Small intestine (tissue), 7 donors: Measurements from ENCODE around the gene NALCN. TPM values are rescaled to one million over a fixed set of nuclear protein-coding genes. Genes with fewer than 3 reads are reported as not detected.
"Not testable (repeated sequence)": the region's sequence is repeated elsewhere in the genome, so short reads cannot be mapped to it uniquely, and the experiment has no call there.

Experiments used
- DNase-seq, 2 donors: peaks; one replicate each; pipeline versions ENCODE4 v3.0.0 to v3.0.0-alpha.2; 2013
- FAIRE-seq: peaks from 2 replicates; lab custom pipeline; 2012; peaks lifted over from hg19 to GRCh38; lab: Jason Lieb, UNC
- H3K27ac ChIP-seq, 3 donors: one replicate each; pipeline ENCODE4 v1.5.1; 2013; ENCODE audit warnings: low read length in 2 of 3, mild to moderate bottlenecking in 2 of 3, control low read depth in 1 of 3, inconsistent platforms in 1 of 3, low read depth in 1 of 3, moderate library complexity in 1 of 3
- H3K27me3 ChIP-seq, 3 donors: one replicate each; pipeline ENCODE4 v1.6.1; 2013; ENCODE audit warnings: low read length in 3 of 3, inconsistent platforms in 1 of 3; ENCODE audit not compliant: control insufficient read depth in 3 of 3, insufficient read depth in 3 of 3
- H3K36me3 ChIP-seq, 3 donors: one replicate each; pipeline ENCODE4 v1.6.1; 2013; ENCODE audit warnings: low read length in 3 of 3, inconsistent platforms in 1 of 3, low read depth in 1 of 3, mild to moderate bottlenecking in 1 of 3, moderate library complexity in 1 of 3; ENCODE audit not compliant: control insufficient read depth in 3 of 3, insufficient read depth in 2 of 3
- H3K4me1 ChIP-seq, 3 donors: one replicate each; pipeline ENCODE4 v1.6.1; 2013; ENCODE audit warnings: low read length in 2 of 3, inconsistent platforms in 1 of 3, low read depth in 1 of 3, mild to moderate bottlenecking in 1 of 3, moderate library complexity in 1 of 3; ENCODE audit not compliant: control insufficient read depth in 3 of 3, insufficient read depth in 2 of 3
- H3K4me3 ChIP-seq, 3 donors: one replicate each; pipeline ENCODE4 v1.5.1; 2013; ENCODE audit warnings: low read length in 3 of 3, control low read depth in 1 of 3, inconsistent platforms in 1 of 3, low read depth in 1 of 3, mild to moderate bottlenecking in 1 of 3, moderate library complexity in 1 of 3
- H3K9me3 ChIP-seq, 2 donors: one replicate each; pipeline ENCODE4 v1.6.1; 2013; ENCODE audit warnings: low read depth in 1 of 2, low read length in 1 of 2; ENCODE audit not compliant: control insufficient read depth in 2 of 2, insufficient read depth in 1 of 2
- WGBS, 3 donors: extraction: QIAGEN DNeasy Blood & Tissue Kit; methylation state at CpG; one replicate each; pipeline ENCODE4 v1.1.7; 2013; 5-methylcytosine and 5-hydroxymethylcytosine counted together
- polyA plus RNA-seq, 4 donors: library from polyadenylated mRNA; stranded (reverse) in 3 of 4; unstranded in 1 of 4; fragments of 200-250 nt in 3 of 4; fragments of 120-200 nt in 1 of 4; gene quantifications; one replicate each; pipeline versions ENCODE4 v1.2.1 to v1.2.3, GENCODE V29; 2013
- donor health status: healthy with polysubstance abuse.
- donor health status: control.
- donor health status: control.
- donor health status: Bipolar disorder and iron deficiency.
- donor health status: healthy.

The NALCN gene
- polyA plus RNA-seq, 4 donors = 0.13 to 0.46 TPM; not detected in 2

DNA sequence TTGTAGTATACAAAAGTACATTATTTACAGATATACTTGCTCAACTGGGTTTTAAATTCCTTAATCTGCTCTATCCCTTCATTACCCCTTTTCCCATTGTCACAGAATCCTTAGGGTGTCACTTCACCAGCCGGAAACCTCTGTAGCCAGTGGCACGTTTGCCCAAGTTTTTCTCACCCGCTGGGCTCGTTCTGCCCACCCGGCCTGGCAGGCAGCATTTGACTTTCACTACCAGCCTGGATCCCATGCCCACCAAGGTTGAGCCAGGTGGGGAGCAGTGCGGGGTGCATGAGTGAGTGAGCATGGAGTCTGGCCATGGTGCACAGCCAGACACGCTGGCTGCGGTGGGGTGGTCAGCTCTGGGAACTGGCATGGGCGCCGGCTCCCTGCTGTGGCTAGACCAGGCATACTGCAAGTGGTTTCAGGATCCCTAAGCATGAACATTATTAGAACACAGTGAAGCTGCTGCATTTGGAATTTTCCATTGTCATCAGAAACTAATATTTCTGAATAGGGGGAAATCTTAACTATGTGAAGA lies 98.3 kb downstream of the NALCN start:
- no peaks in the 10 kb centered on the region for H3K4me1 ChIP-seq
- FAIRE-seq (no peak), DNase-seq (no peak)
- no peaks in the 10 kb centered on the region for H3K27me3 ChIP-seq
- no peak overlapping the region for H3K27ac ChIP-seq
- WGBS, 3 donors = 86 to 90% (median 86%) methylated on average over 9 to 10 of the region's 10 CpGs
- H3K36me3 ChIP-seq = no peaks in the 10 kb centered on the region
- H3K4me3 ChIP-seq = no peak overlapping the region
- H3K9me3 ChIP-seq = no peaks in the 10 kb centered on the region

DNA sequence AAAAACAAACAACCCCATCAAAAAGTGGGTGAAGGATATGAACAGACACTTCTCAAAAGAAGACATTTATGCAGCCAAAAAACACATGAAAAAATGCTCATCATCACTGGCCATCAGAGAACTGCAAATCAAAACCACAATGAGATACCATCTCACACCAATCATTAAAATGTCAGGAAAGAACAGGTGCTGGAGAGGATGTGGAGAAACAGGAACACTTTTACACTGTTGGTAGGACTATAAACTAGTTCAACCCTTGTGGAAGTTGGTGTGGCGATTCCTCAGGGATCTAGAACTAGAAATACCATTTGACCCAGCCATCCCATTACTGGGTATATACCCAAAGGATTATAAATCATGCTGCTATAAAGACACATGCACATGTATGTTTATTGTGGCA lies 102.8 kb downstream of the NALCN start:
- not testable (repeated sequence) for H3K9me3 ChIP-seq, H3K27me3 ChIP-seq, DNase-seq, H3K4me3 ChIP-seq, H3K4me1 ChIP-seq, H3K27ac ChIP-seq, H3K36me3 ChIP-seq, FAIRE-seq
- 82 to 86% (median 82%) methylated on average over 1 of the region's 1 CpG for WGBS, 3 donors

DNA sequence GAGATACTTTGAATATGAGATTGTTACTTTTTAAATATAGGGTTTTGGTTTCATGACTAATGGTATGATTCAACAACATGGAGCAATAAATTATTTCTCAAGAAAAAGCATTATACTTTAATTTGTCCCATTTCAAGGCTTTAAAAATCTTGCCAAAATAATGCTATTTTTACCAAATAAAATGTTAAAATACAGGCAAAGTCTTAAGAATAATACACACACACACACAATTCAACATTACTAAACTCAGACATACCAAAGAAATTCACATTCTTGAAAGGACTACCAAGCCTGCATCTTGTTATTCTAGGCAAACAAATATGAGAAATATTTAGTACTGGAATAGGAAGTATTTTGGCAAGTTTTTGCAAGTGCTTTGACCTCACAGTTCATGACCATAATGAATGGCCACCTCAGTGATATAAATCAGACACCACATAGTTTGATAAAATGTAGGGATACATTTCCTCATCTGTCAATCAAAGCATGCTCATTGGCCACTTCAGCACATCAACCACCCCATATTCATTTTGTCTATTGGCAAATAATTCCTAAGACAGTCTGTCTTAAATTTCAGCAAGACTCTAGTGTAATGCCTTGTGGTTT lies 107.2 kb downstream of the NALCN start:
- no peaks in the 10 kb centered on the region for H3K36me3 ChIP-seq
- peaks cover 0 to 9% of the 10 kb centered on the region in 2 donors for H3K9me3 ChIP-seq
- no peak for FAIRE-seq
- H3K27me3 ChIP-seq = no peaks in the 10 kb centered on the region
- no peaks in the 10 kb centered on the region for H3K4me1 ChIP-seq
- no peak for DNase-seq
- no peak overlapping the region for H3K4me3 ChIP-seq
- H3K27ac ChIP-seq = no peak overlapping the region

DNA sequence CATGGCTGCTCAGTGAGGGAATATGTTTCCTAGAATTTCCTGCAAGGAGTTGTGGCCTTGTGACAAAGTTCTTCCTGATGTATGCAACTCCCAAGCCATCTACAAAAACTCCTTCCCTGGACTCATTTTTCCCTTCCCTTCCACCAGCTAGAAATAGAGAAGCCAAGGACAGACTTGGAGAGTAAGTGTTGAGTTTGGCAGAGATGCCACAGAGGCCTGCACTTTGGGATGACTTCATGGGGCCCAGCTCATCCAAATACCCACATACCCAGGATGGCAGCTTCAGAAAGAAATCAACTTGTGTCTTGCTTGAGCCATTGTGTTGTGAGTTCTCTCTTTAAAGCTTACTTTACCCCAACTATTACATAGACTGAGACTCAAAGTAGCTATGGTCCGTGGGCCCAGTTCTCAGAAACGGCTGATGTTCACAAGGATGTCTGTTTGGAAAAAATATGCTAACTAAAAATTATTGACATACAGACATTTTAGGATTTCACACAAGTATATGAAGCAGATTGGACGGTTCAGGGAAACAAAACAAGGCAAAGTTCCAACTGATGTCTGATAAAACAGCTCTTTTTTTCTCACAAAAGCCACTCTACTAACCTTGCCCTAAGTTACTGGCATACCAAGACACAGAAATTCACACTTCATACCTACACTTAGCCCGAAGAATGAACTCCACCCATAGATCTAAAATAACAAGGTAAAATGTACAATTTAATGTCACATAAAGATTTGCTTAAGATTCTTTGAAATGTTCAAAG lies 107.9 kb downstream of the NALCN start:
- peaks cover 0 to 9% of the 10 kb centered on the region in 2 donors for H3K9me3 ChIP-seq
- FAIRE-seq = no peak
- H3K4me3 ChIP-seq = no peak overlapping the region
- DNase-seq = no peak
- H3K4me1 ChIP-seq = no peaks in the 10 kb centered on the region
- 63 to 79% (median 79%) methylated on average over 4 of the region's 4 CpGs for WGBS, 3 donors
- no peak overlapping the region for H3K27ac ChIP-seq
- no peaks in the 10 kb centered on the region for H3K36me3 ChIP-seq
- H3K27me3 ChIP-seq = no peaks in the 10 kb centered on the region

DNA sequence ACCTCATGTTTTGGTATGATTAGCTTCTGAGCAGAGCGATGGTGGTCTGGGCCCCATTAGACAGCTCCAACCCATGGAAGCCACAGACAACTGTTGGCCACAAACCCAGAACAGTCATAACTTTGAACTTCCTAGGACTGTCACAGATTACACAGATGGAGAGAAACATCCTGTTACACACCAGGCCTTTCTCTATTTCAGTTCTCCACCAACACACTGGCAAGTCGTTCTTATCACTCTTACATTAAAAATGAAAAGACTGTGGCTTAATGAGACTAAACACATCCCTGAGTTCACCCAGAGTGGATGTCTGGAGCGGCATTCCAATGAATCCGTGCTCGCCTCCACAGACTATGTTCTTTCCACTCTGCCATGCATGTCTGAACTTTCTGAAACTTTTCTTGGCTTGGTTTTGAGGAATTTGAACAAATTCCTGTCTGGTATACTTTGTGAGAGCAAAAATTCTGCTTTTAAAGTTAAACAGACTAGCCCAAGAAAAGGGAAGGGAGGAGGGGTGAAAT lies 109.1 kb downstream of the NALCN start:
- DNase-seq = no peak
- Histone ChIP-seq H3K4me3 (no peak overlapping the region), H3K27ac (no peak overlapping the region), H3K27me3 (no peaks in the 10 kb centered on the region), H3K4me1 (no peaks in the 10 kb centered on the region), H3K9me3 (peaks cover 0 to 9% of the 10 kb centered on the region in 2 donors), H3K36me3 (no peaks in the 10 kb centered on the region)
- WGBS, 3 donors = 73 to 82% (median 77%) methylated on average over 5 of the region's 5 CpGs
- FAIRE-seq = no peak

DNA sequence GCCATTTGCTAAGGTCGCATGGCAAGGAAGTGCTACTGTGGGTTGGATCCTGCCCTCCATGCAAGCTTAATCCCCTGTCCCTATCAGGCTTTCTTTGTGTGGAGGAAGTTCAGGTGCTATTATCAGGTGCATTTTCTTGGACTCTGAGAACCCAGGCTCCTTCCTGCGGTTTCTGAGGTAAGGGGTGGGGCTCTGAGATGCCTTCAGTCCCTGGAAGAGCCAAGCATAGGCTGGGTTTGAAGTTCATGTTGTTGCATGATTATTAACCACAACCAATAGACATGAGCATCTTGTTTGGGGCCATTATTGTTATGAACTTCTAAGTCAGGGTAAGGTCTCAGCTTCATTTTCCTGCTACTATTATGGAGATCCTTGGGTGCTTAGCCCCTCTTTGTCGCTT lies 109.5 kb downstream of the NALCN start:
- FAIRE-seq (no peak), DNase-seq (no peak)
- H3K4me3 ChIP-seq = no peak overlapping the region
- no peak overlapping the region for H3K27ac ChIP-seq
- H3K4me1 ChIP-seq = no peaks in the 10 kb centered on the region
- no peaks in the 10 kb centered on the region for H3K27me3 ChIP-seq
- WGBS, 3 donors = 61 to 69% (median 67%) methylated on average over 3 of the region's 3 CpGs
- no peaks in the 10 kb centered on the region for H3K36me3 ChIP-seq
- peaks cover 0 to 9% of the 10 kb centered on the region in 2 donors for H3K9me3 ChIP-seq

DNA sequence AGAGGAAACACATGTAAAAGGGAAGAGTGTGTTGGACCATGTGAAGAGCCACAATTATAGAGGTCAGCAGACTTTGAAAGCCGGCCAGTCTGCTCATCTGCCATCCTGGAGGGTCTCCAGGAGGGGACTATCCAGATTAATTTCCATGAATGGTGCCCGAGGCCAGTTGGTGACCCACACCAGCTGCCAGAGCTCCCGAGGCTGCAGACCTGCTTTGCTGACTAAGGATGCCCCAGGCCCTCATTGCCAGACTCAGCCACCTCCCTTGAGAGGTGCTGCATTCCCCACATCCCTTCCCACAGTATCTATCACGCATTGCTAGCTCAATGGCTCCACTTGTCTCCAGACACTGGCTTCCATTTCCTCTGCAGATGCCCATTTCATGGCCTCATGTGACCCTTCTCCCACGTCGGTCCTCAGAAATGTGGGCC lies 110.3 kb downstream of the NALCN start:
- WGBS, 3 donors = 73 to 80% (median 74%) methylated on average over 6 of the region's 6 CpGs
- no peak for FAIRE-seq
- Histone ChIP-seq H3K4me3 (no peak overlapping the region), H3K27ac (no peak overlapping the region), H3K9me3 (peaks cover 0 to 9% of the 10 kb centered on the region in 2 donors), H3K4me1 (no peaks in the 10 kb centered on the region), H3K27me3 (no peaks in the 10 kb centered on the region), H3K36me3 (no peaks in the 10 kb centered on the region)
- no peak for DNase-seq

DNA sequence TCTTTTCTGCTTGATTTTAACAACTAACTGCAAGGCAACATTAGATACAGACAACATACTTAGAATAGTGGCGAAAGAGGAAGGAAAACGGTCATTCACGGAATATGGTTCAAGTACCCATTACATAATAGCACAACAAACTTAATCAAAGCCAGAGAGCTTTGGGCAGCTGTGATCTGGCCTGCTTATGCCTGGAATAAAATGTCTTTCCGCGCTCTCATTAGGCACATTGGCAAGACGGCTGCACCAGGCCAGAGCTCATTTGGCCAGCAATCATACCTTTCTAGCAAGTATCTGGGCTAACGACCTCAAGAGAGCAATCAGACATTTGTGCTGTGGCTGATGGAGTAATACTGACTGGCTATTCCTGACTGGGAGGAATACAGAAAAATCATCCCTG lies 112.8 kb downstream of the NALCN start:
- Histone ChIP-seq H3K27me3 (no peaks in the 10 kb centered on the region), H3K4me1 (no peaks in the 10 kb centered on the region), H3K4me3 (no peak overlapping the region), H3K27ac (no peak overlapping the region), H3K9me3 (peaks cover 0 to 9% of the 10 kb centered on the region in 2 donors), H3K36me3 (no peaks in the 10 kb centered on the region)
- no peak for FAIRE-seq
- WGBS, 3 donors = 76 to 85% (median 80%) methylated on average over 7 of the region's 7 CpGs
- DNase-seq = no peak
